Panc1 (cell line): ENCODE measurements around the gene KLF15. TPM values are rescaled to one million over a fixed set of nuclear protein-coding genes. Genes with fewer than 3 reads are reported as not detected.
"Not testable (repeated sequence)": the region's sequence is repeated elsewhere in the genome, so short reads cannot be mapped to it uniquely, and the experiment has no call there.

ENCODE experiments used
- ATAC-seq: fragments of 200-7000 bp; cut with Tn5 transposase; 2 replicates; pipeline ENCODE4 v1.9.1; 2020; ENCODE audit warnings: mild to moderate bottlenecking, moderate library complexity
- BruUV-seq: library from RNA; stranded (reverse); fragments of 400-500 nt; replicated peaks from 2 replicates; lab custom pipeline; 2021; lab: Mats Ljungman, UMichigan
- CTCF ChIA-PET: fragments of 300-600 bp; sonication (Branson Sonifier 250); formaldehyde crosslinking; loops from one replicate; lab custom pipeline; 2022; ENCODE audit warnings: antibody characterized with exemption; lab: Charles Lee
- POLR2A ChIA-PET: fragments of 300-600 bp; sonication (Branson Sonifier 250); formaldehyde crosslinking; loops from one replicate; lab custom pipeline; 2022; ENCODE audit warnings: antibody characterized with exemption; lab: Charles Lee
- DNase-seq: peaks from one replicate; pipeline ENCODE4 v3.0.0-alpha.2; 2010; ENCODE audit warnings: low read depth, low spot score
- H3K27ac ChIP-seq: 2 replicates; pipeline ENCODE4 v1.5.1; 2011; ENCODE audit warnings: mild to moderate bottlenecking, low read length, inconsistent platforms
- H3K27me3 ChIP-seq: fragments of 200-500 bp; sonication (Bioruptor generic); 2 replicates; pipeline ENCODE4 v1.6.0; 2014; ENCODE audit warnings: low read length, inconsistent platforms; ENCODE audit not compliant: control insufficient read depth, insufficient read depth
- H3K36me3 ChIP-seq: fragments of 200-500 bp; sonication (Bioruptor generic); 2 replicates; pipeline ENCODE4 v1.5.1; 2014; ENCODE audit warnings: inconsistent platforms, mild to moderate bottlenecking, low read length, moderate library complexity; ENCODE audit not compliant: control insufficient read depth, insufficient read depth
- H3K4me1 ChIP-seq: 2 replicates; pipeline ENCODE4 v1.5.1; 2011; ENCODE audit warnings: inconsistent platforms, mild to moderate bottlenecking, low read length, moderate library complexity; ENCODE audit not compliant: control insufficient read depth, insufficient read depth
- H3K4me3 ChIP-seq, 2 experiments: 2 replicates each; pipeline ENCODE4 v1.5.1; 2011 to 2012; ENCODE audit warnings: low read depth in 2 of 2, low read length in 2 of 2, mild to moderate bottlenecking in 2 of 2, inconsistent platforms in 1 of 2, moderate library complexity in 1 of 2
- H3K9me3 ChIP-seq: fragments of 200-500 bp; sonication (Bioruptor generic); 2 replicates; pipeline ENCODE4 v1.5.1; 2014; ENCODE audit warnings: low read depth, mild to moderate bottlenecking, inconsistent platforms, low read length, moderate library complexity; ENCODE audit not compliant: control insufficient read depth, insufficient read depth
- POLR2AphosphoS5 ChIP-seq: IDR thresholded peaks from 2 replicates; pipeline ENCODE4 v1.6.1; 2012; ENCODE audit warnings: mild to moderate bottlenecking, low read depth, low read length, moderate library complexity
- SIN3A ChIP-seq: IDR thresholded peaks from 2 replicates; pipeline ENCODE4 v1.6.1; 2012; ENCODE audit warnings: low read depth, mild to moderate bottlenecking, low read length, moderate library complexity, borderline replicate concordance; ENCODE audit not compliant: insufficient read depth
- TCF7L2 ChIP-seq: IDR thresholded peaks from 2 replicates; pipeline ENCODE4 v1.6.1; 2011; ENCODE audit warnings: mild to moderate bottlenecking, low read depth, low read length, inconsistent platforms
- in situ Hi-C: cut with HindIII; loops from 2 replicates; pipeline ENCODE4 v1.10.0; 2016; ENCODE audit warnings: low sequenced_read_pairs, low pct_unique_long_range_greater_than_20kb
- intact Hi-C: fragments of 100-400 bp; cut with micrococcal nuclease; formaldehyde crosslinking; loops from one replicate; pipeline ENCODE4 v1.10.0; 2022; ENCODE audit not compliant: unreplicated experiment
- total RNA-seq: library from RNA; stranded (reverse); gene quantifications from one replicate; pipeline ENCODE4 v1.2.1, GENCODE V29; 2021; ENCODE audit not compliant: unreplicated experiment
- TF ChIP-seq, protein P1 (sequence below): fragments of 450-650 bp; IDR thresholded peaks from 2 replicates; pipeline ENCODE4 v1.5.1; 2017; ENCODE audit warnings: mild to moderate bottlenecking
- TF ChIP-seq, protein P2 (sequence below), 2 experiments: IDR thresholded peaks; 2 replicates each; pipeline ENCODE4 v1.6.1; 2011 to 2012; ENCODE audit warnings: low read depth in 2 of 2, control low read depth in 1 of 2, low read length in 1 of 2, mild to moderate bottlenecking in 1 of 2, moderate library complexity in 1 of 2; ENCODE audit not compliant: insufficient read depth in 1 of 2

KLF15 gene
- total RNA-seq, 1 experiment from 2014 or later, result 0.10 TPM

DNA sequence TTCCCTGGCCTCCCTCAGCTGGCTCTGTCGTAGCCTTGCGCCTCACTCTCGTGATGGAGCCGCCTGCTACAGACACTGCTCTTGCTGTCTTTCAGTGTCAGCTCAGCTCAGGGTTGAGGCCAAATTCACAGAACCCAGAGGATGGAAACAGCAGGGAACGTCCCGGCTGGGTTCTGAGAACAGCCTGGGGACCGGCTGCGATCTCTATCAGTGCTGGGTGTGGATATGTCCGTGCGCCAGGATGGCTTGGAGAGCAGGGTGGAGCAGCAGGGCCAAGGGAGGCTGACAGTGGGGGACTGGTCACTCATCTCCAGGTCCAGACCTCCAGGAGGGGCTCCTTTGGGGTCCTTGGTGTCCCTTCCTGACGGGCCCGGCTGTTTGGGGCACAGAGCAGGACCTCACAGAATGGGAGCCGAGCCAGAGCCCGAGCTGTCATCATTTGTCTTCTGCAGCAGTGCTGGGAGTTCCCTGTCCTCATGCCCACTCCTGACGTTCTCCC is 18.4 kb downstream of the KLF15 start:
- ChIA-PET POLR2A (no interaction called here), CTCF (no interaction called here)
- Histone ChIP-seq H3K27ac (no peak overlapping the region), H3K9me3 (no peaks in the 10 kb centered on the region), H3K4me1 (no peaks in the 10 kb centered on the region; the same call in 1 of the 2 replicates), H3K36me3 (no peaks in the 10 kb centered on the region), H3K27me3 (peaks cover 3% of the 10 kb centered on the region), H3K4me3 (no peak overlapping the region)
- ATAC-seq (peak; percentile 40; the same call in 1 of the 2 replicates), DNase-seq (no peak)
- intact Hi-C loops (no loop called here), in situ Hi-C loops (no loop called here)
- no peak for TF ChIP-seq POLR2AphosphoS5
- TF ChIP-seq TCF7L2, result no peak
- TF ChIP-seq, protein P1, sequence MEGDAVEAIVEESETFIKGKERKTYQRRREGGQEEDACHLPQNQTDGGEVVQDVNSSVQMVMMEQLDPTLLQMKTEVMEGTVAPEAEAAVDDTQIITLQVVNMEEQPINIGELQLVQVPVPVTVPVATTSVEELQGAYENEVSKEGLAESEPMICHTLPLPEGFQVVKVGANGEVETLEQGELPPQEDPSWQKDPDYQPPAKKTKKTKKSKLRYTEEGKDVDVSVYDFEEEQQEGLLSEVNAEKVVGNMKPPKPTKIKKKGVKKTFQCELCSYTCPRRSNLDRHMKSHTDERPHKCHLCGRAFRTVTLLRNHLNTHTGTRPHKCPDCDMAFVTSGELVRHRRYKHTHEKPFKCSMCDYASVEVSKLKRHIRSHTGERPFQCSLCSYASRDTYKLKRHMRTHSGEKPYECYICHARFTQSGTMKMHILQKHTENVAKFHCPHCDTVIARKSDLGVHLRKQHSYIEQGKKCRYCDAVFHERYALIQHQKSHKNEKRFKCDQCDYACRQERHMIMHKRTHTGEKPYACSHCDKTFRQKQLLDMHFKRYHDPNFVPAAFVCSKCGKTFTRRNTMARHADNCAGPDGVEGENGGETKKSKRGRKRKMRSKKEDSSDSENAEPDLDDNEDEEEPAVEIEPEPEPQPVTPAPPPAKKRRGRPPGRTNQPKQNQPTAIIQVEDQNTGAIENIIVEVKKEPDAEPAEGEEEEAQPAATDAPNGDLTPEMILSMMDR, result no peak
- no peak for TF ChIP-seq SIN3A
- TF ChIP-seq, protein P2, sequence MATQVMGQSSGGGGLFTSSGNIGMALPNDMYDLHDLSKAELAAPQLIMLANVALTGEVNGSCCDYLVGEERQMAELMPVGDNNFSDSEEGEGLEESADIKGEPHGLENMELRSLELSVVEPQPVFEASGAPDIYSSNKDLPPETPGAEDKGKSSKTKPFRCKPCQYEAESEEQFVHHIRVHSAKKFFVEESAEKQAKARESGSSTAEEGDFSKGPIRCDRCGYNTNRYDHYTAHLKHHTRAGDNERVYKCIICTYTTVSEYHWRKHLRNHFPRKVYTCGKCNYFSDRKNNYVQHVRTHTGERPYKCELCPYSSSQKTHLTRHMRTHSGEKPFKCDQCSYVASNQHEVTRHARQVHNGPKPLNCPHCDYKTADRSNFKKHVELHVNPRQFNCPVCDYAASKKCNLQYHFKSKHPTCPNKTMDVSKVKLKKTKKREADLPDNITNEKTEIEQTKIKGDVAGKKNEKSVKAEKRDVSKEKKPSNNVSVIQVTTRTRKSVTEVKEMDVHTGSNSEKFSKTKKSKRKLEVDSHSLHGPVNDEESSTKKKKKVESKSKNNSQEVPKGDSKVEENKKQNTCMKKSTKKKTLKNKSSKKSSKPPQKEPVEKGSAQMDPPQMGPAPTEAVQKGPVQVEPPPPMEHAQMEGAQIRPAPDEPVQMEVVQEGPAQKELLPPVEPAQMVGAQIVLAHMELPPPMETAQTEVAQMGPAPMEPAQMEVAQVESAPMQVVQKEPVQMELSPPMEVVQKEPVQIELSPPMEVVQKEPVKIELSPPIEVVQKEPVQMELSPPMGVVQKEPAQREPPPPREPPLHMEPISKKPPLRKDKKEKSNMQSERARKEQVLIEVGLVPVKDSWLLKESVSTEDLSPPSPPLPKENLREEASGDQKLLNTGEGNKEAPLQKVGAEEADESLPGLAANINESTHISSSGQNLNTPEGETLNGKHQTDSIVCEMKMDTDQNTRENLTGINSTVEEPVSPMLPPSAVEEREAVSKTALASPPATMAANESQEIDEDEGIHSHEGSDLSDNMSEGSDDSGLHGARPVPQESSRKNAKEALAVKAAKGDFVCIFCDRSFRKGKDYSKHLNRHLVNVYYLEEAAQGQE (IDR thresholded peaks at IDR 0.05; ENCODE audit: insufficient read depth in 1 of 2, low read depth in 2 of 2, low read length in 1 of 2), result no peak
- no TSS peak for BruUV-seq

DNA sequence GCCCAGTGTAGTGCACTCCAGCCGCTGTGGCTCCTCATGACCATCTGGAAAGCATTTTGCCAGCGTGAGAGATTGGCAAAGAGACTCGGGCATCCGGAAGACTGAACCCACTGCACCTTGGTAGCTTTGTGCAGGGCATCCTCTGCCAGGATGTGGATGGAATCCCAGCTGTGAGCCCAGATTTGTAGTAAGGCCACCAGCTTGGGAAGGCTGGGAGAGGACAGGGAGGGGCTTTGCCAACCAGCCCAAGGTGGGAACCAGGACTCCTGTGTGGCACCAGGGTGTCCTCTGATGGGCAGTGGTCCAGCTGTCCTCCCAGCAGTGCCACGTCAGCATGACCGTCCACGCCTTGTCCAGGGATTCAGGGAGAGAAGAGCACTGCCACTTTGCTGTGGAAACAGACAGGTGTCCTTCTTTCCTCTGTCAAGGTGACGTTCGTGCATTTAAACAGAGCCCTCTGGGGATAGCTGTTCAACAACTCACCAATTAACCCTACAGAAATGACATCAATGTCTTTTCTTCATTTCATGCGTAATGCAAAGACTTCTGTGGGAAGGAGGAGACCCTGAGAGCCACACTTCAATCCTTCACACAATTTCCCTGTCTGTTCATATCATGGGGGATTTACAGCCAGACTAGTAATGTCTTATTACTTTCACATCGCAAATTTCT is 19.1 kb downstream of the KLF15 start:
- ATAC-seq (no peak), DNase-seq (no peak)
- ChIA-PET CTCF (no interaction called here), POLR2A (no interaction called here)
- Histone ChIP-seq H3K9me3 (no peaks in the 10 kb centered on the region), H3K4me1 (no peaks in the 10 kb centered on the region; the same call in 1 of the 2 replicates), H3K27ac (no peak overlapping the region), H3K36me3 (no peaks in the 10 kb centered on the region), H3K27me3 (peaks cover 3% of the 10 kb centered on the region), H3K4me3 (no peak overlapping the region)
- TF ChIP-seq TCF7L2 (no peak), SIN3A (no peak), POLR2AphosphoS5 (no peak)
- BruUV-seq, result no TSS peak
- intact Hi-C loops (no loop called here), in situ Hi-C loops (no loop called here)

DNA sequence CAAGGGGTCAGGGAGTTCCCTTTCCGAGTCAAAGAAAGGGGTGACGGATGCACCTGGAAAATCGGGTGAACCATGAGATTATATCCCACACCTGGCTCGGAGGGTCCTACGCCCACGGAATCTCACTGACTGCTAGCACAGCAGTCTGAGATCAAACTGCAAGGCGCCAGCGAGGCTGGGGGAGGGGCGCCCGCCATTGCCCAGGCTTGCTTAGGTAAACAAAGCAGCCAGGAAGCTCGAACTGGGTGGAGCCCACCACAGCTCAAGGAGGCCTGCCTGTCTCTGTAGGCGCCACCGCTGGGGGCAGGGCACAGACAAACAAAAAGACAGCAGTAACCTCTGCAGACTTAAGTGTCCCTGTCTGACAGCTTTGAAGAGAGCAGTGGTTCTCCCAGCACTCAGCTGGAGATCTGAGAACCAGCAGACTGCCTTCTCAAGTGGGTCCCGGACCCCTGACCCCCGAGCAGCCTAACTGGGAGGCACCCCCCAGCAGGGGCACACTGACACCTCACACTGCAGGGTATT is 25.3 kb downstream of the KLF15 start:
- H3K36me3 ChIP-seq, H3K27ac ChIP-seq, POLR2A ChIA-PET, intact Hi-C loops, H3K4me3 ChIP-seq, H3K4me1 ChIP-seq, ATAC-seq, BruUV-seq, DNase-seq, in situ Hi-C loops, CTCF ChIA-PET, H3K27me3 ChIP-seq: not testable (repeated sequence)
- H3K9me3 ChIP-seq, result peaks cover 11% of the 10 kb centered on the region
